Stimulated activated CD4-positive, alpha-beta T cell treated with anti-CD3 and anti-CD28 coated beads, Interleukin-4, amount 100 ng/mL, for 1 hour (primary cell): Measurements from ENCODE around the gene PEAR1.

Source experiments
- DNase-seq: peaks from one replicate; pipeline ENCODE4 v3.0.0-alpha.2; 2020

The PEAR1 gene, protein sequence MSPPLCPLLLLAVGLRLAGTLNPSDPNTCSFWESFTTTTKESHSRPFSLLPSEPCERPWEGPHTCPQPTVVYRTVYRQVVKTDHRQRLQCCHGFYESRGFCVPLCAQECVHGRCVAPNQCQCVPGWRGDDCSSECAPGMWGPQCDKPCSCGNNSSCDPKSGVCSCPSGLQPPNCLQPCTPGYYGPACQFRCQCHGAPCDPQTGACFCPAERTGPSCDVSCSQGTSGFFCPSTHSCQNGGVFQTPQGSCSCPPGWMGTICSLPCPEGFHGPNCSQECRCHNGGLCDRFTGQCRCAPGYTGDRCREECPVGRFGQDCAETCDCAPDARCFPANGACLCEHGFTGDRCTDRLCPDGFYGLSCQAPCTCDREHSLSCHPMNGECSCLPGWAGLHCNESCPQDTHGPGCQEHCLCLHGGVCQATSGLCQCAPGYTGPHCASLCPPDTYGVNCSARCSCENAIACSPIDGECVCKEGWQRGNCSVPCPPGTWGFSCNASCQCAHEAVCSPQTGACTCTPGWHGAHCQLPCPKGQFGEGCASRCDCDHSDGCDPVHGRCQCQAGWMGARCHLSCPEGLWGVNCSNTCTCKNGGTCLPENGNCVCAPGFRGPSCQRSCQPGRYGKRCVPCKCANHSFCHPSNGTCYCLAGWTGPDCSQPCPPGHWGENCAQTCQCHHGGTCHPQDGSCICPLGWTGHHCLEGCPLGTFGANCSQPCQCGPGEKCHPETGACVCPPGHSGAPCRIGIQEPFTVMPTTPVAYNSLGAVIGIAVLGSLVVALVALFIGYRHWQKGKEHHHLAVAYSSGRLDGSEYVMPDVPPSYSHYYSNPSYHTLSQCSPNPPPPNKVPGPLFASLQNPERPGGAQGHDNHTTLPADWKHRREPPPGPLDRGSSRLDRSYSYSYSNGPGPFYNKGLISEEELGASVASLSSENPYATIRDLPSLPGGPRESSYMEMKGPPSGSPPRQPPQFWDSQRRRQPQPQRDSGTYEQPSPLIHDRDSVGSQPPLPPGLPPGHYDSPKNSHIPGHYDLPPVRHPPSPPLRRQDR

DNA sequence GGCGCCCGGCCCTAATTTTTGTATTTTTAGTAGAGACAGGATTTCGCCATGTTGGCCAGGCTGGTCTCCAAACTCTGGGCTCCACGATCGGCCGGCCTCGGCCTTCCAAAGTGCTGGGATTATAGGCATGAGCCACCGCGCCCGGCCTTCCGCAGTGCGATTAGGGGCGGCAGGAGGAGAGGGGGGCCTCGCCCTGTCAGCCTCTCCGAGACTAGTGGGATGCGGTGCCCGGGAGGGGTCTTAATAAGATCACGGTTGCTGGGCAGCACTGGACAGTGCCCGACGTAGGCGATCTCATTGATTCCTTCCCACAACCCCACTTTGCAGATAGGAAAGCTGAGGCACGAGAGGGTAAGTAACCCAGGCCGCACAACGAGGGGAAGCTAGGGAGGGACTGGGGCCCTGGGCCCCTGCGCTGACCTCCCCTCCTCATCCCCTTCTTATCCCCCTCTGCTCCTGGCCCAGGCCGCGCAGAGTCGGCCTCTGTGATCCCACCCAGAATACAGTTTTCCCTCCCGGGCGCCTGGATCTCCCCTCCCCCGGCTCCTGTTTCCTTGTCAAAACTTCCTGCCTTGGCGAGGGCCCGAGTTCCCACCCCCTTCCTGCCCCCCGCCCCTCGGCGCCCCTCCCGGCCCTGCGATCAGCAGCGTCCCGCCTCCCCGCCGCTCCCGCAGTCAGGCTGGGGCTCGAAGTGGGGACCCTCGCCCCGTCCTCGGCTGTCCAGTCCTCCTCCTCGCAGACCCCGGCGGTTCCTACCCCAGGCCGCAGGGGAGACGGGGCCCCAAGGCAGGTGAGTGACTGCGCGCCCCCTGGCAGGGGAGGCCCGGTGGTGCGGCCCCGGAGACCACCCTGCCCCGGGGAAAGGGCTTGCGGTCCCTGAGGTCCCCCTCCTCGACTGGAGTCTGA, at the start of gene PEAR1:
Gene PEAR1 (plus strand): TSS at position 671 of the 906 bp plus-strand sequence. CDS start 10,209 bp downstream, outside the sequence.
- DNase-seq: no peak

DNA sequence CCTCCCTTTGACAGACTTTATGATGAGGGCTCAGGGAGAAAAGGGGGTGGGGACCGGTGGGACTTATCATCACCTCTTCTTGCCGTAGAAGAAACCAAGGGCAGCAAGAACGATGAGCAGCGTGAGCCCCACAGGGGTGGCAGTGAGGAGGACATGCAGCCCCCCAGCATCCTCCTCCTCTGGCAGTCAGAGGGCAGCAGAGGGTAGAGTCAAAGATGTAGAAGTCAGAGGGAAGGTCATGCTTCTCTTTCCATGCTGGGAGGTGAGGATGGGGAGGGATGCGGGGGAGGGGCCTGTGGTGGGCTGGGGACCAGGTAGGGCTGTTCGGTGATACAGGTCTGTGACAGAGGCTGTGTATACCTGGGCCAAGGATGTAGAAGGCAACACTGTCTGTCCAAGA, 49.4 kb upstream of the PEAR1 start:
- DNase-seq: no peak

DNA sequence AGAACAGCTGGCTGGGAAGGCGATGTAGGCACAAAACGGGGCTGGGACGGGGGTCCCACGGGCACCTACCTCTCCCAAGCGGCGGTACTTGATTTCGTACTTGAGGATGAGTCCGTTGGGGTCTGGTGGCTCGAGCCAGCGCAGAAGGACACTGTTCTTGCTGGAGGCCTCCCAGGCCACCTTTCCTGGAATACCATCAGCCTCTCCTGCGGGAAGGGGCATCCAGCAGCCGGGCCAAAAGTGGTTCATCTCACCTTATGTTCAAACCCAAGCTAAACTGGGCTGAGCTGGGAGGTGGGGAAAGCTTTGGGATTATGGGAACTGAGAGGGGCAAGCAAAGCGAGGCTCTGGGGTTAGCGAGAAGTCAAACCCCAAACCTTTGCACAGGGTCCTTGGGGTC, 48.9 kb upstream of the PEAR1 start:
- no peak for DNase-seq

DNA sequence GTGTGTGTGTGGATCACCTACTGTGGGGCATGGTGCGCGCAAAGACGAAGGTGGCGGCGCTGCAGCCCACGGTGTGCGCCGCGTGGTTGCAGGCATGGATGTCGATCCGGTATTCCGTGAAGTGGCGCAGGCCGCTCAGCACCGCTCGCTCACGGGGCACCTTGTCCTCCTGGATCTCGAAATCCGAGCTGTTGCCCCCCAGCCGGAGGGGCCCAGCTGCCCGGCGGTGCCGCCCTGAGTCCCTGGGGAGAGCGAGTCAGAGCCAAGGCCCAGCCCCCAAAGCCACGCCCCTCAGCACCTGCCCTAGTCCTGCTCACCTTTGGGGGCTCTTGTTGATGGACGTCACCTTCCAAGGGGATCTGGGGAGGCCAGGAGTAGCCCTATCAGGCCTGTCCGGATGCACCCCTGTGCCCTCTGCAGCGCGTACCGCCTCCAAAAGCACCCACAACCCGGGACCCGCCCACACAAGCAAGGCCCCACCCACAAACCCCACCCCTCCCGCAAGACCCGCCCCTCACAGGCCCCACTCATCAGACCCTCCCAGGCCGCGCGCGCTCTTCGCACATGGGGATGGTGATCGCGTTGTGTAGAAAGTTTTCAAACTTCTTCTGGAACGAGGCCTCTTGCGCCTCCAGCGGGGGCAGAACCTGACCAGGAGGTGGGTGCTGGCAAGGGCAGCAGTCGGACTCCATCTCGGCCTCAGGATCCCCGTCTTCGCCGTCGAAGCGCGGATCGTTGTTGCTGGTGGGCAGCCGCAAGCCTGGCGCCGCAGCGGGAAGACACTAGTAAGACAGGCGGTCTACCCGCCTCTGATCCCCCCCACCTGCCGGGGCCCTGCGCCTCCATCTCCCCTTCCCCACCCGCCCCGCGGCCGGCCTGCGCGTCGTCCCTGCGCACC, 48.2 kb upstream of the PEAR1 start:
- peak; percentile 37 for DNase-seq

DNA sequence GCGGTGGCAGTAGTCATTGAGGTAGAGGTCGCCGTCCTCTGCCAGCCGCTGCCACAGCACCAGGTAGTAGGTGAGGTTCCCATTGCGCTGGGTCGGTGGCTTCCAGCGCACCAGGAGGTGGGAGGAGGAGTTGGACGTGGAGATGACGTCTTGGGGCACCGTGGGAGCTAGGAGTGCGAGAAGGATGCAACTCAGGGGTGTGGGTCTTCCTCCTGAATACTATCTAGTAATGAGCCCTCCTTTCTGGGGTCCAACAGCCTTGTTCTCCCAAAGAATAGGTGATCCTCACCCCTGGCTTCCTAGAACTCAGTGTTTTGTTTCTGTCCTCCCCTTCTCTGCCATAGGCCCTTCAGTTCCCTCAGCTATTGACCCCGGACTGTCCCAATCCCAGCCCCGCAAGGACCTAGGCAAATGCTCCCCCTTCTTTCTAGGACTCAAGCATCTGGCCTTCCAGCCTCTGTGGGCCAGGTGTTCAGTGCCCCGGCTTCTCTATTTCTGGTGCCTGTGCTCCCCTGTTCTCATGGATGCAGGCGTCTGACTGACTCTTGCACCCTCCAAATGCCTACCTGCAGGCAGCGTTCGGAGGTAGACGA, 47.5 kb upstream of the PEAR1 start:
- DNase-seq: no peak

DNA sequence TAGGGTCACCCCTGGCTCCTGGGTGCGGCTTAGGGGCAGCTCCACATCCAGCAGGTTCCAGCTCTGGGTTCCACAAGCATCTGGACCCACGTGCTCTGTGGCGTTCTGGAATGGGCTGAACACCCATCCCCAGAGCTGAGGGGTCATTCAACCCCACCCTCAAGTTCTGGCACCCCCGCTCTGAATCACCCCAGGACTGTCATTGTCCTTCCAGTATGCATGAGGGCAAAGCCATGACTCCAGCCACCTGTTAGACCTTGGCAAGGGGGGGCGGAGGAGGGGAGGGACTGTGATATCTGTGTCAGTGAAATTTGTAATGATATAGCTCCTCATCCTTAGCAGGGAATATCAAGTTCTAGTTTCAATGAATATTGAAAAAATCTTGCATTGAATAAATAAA, 46.9 kb upstream of the PEAR1 start:
- no peak for DNase-seq

DNA sequence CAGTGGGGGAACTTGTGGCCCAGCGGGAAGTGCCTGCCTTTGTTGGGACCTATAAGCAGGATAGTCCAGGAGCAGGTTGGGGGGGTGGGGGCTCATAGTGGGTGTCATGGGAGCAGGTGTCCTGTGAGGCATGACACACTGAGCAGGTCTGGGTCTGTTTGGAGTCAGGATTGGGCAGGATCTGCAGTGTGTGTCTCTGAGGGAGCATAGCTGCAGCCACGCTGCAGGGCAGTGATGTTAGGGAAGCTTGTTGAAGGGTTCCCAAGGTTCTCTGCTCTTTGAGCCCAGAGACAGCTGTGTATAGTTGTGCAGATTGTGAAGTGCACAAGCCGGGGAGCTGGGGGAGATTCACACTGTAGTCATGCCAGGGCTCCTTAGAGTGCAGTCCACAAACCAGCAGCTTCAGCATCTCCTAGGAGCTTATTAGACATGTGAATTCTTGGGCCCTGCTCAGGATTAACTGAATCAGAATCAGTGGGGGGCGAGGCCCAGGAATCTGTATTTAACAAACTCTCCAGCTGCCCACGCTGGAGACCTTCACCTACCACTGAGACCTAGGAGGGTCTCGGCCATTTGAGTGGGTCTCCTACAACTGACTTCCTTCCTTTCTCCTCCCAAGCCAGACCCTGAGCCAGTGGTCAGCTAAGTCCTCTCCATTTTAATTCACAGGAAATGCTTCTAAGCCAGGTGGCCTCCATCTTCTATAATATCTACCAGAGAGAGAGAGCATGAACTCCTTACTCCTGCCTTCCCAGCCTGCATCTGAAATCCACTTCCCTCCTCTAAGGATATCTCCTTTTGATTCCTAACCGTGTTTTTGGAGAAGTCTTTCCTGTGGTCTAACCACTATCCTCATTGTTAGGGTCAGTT, 45.7 kb upstream of the PEAR1 start:
- no peak for DNase-seq

DNA sequence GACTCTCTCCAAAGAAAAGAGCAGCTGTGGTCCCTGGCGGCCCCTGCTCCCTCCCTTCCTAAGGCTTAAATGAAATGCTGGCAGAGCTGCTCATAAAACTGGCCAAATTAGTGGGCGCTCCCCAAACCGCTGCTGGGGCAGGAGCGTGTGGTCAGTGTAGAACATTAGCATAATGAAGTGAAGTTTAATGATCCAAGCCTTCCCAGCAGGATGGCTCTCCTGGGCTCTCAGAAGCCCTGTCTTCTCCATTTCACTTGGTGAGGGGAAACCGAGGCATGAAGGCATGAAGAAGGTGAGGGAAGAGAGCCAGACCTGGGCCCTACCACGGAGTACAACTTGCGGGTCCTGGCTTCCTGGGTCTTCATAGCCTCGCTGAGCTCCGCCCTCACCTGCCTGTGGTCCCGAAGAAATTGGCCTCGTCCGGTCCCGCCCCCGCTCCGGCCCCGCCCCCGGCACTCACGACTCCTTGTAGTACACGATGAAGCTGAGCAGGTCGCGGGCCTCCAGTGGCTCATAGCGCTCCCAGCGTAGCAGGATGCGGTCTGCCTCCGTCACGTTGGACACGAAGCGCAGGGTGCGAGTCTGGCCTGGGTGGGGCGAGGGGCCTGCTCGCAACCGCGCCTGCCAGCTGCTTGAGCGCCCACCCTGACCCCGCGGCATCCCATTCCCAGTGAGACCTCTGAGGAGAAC, 44.9 kb upstream of the PEAR1 start:
- DNase-seq: peak; percentile 54

DNA sequence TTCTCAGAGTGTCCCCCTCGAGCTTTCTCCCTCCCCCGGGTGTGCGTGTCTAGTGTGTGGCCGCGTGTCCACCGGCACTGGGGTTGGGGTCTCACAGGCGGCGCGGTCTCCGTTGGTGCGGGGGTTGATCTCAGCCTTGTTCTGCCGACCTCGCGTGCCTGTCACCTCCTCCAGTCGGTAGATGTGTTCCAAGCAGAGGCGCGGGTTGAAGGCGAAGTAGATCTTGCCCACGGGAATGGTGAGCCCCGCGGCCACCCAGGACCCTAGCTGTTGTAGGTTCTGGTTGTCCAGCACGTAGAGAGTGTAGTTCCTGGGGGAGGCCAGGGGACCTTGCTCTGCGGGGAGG, 44.4 kb upstream of the PEAR1 start:
- no peak for DNase-seq

DNA sequence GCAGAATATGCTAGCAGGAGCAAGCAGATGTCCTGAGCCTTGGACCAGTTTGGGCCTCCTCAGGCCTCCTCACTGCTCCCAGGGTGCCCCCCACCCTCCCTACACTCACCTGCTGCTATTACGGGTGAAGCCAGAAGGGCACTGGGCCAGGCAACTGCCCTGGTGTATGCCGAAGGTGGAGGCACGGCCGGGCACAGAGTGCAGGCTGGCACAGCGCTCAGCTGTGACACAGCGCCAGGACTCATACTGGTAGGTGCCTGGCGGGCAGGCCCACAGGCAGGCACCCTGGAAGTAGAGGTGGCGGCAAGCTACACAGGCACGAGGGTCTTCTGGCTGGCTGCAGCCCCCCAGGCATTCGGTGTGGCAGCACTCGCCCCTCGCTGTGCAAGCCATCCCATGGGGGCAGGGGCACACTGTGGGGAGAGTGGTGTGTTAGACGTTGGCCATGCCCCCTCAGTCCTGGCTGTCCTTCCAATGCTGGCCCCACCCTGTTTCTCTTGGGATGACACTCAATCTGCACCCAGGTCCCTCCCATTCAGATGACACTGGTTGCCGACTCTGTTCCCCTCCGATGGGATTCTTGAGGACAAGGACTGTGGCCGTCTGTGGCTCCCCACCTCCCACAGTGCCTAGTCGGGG, 41.6 kb upstream of the PEAR1 start:
- no peak for DNase-seq

DNA sequence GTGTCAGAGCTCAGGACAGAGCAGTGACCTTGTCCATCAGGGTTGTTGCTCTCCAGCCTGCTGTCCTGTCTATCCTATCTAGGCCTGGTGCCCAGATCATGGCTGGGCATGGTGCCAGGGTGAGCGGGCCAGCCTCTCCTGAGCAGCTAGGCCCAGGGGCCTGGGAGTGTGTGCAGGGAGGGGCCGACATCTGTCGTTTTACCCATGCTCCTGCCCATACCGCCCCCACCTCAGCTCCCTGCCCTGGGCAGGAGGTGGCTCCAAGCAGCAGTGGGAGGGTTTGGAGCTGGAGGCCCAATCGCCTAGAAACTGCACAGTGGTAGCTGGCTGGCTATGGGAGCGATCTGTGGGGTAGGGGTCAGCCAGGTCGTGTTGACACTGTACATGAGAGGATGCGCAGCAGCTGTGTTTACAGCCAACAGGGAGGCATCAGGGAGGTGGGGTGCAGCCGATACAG, 41.1 kb upstream of the PEAR1 start:
- no peak for DNase-seq

DNA sequence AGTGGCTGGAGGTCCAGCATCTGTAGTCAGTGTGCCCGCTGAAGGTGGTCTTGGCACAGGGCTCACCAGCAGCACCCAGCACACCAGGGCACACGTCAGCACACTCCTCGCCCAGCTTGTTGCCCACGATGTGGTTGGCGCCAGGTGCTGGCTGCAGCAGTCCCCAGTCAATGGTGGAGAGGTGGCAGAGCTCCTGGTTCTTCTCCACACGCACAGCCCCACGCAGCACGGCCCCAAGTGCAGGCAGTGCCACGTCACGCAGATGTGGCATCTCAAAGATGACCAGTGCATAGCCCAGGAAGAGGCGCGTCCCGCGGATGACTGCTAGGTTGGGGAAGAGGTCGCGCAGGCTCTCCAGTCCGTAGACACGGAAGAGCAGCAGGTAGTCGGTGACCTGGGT, 39.8 kb upstream of the PEAR1 start:
- no peak for DNase-seq

DNA sequence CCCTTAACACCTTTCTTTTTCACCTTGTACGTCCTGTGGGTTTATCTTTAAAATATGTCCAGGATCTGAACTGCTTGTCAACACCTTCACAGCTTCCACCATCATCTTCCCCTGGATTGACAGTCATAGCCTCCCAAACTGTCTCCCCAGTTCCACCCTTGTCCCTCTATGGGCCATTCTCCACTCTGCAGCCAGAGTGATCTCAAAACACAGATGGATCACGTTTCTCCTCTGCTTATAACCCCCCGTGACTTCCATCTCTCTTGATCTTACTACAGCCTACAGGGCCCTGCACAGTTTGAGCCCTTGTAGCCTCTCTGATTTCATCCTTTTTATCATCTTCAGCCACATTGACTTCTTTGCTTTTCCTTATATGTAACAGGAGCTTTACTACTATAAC, 38.9 kb upstream of the PEAR1 start:
- no peak for DNase-seq

DNA sequence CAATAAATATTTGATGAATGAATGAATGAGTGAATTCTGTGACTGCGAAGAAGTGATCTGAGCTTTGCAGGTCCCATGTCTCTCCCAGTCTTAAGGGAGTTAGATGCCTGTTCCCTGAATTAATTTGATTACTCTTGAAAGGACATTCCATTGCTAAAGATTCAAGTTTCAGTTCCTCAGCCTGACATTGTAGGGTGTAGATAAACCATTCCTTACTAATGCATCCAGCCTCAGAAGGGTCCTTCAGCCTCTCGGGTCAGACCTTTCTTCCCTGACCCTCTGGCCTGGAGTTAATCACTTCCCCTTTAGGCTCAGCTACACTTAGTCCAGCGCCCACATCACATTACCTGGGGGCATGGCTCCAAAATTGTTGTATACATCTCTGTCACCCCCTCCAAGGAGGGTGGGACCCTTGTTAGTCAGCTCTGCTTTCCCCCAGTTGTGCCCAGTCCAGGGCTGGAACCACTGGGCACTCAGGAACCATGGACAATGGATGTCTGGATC, 37.2 kb upstream of the PEAR1 start:
- no peak for DNase-seq

DNA sequence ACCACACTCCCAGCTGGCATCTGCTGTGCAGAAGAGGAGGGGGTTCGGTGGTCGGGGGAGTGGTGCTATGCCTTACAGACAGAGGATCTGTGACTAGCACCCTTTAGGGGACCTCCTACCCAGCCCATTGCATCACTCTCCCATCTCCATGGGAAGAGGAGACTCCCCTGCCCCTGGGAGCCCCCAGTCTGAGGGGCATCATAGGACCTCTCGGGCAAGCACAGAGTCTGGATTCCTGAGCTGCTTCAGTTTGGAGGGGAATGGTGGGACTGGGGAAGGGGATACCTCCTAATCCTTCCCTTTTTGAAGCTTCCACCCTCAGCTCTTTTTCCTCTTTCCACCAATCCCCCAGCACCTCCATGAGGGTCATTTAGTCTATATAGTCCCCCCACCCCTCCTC, 36.0 kb upstream of the PEAR1 start:
- DNase-seq: no peak

DNA sequence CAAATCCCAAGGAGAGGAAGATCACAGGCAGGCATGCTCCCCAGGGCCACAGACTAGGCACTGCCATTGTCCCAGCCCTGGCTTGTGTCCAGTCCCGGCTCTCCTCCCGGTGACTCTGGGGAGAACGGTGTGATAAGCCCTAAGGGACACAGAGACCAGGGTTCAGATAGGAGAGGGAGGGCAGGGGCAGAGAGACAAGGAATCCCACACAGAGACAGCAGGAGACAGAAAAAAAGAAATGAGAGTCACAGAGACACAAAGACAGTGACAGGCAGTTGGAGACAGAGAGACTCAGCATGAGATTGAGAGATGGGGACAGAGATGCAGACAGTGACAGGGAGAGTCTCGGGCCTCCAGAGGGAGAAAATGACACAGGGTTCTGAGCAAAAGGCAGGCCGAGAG, 35.0 kb upstream of the PEAR1 start:
- no peak for DNase-seq

DNA sequence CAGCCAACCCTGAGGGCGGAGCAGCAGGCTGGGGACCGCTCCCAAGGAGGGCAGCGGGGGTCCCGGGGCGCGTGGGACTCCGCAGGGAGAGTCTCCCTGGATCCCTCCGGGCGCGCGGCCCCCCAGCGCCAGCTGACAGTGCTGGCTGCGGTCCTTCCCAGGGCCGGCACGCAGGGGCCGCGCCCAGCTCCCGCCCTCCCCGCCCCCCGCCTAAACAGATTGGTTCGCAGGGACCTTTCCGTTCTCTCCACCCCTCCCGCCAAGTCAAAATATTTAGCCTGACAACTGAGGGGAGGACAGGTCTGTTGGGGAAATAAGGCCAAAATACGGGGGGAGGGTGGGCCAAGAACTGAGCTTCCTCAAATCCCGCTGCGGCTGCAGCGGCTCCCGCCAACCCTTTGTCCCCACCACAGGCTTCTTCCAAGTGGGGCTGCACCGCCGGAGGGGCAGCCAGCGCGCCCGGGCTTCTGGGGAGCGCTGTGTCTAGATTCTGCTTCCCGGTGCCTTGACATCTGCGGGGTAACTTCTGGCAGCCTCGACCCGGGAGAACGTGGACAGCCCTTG, 34.5 kb upstream of the PEAR1 start, which contains the start of gene INSRR:
Gene INSRR (minus strand): TSS at position 159 of the 564 bp plus-strand sequence. CDS start 496 bp downstream, outside the sequence.
- no peak for DNase-seq

DNA sequence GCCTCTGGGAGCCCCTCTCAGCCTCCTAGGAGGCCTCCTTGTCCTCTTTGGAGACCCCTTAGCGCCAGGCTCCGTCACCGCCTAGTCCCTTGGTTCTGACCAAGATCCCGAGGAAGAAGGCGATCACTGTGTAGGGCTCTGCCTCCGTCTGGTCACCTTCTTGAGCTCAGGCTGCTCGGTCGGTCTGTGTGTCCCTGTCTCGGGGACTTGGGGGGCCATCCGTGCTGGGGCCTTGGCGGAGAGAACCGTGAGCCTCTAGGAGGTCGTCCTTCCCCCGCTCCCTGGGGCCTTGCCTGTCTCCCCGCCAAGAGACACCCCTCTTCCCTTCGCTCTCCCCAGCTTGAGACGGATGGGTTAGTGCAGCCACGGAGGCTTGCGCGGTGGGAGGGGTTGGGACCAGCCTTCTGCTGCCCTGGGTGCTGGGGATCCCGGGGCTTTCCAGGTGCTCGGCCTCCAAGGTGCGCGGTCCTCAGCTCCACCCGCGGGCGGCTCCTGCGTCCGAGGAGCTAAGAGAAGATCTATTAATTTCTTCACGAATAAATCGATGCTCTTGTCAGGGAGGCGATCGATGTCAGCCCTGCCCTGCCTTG, 33.9 kb upstream of the PEAR1 start:
- DNase-seq: peak; percentile 14
